HG03045 (cell line): ENCODE measurements around the gene SLC1A7.

ENCODE experiments used
- ATAC-seq: cut with Tn5 transposase; IDR thresholded peaks from one replicate; pipeline ENCODE4 v1.9.1; 2021; ENCODE audit warnings: mild to moderate bottlenecking, moderate library complexity; ENCODE audit not compliant: unreplicated experiment

SLC1A7 gene

DNA sequence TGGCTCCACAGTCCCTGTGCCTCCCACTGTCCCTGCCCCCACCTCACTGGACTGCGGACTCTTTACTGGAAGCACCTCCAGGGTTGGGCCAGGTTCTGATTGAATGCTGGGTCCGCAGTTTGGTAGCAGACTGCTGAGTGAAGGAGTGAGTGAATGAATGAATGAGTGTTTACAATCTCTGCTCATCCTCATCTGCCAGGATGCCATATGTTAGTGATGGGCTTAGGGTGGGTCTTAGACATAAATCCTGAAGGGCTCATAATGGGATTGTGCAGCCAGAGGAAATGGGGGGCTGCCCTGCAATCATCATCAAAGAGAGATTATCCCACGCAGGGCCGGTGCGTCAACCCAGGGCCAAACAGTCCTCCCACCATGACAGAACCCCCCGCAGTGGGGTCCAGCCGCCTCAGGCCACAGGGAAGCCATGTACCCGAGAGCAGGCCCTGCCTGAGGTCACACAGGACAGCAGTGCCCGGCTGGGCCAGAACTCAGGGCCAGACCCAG, 26.1 kb downstream of the SLC1A7 start:
- no peak for ATAC-seq

- no peak for ATAC-seq
These were observed 26.8 kb downstream of the SLC1A7 start for GRCh38 chr1:53115403-53116306.

GRCh38 chr1:53114581-53115400, 27.6 kb downstream of the SLC1A7 start:
- no peak for ATAC-seq

- no peak for ATAC-seq
These were observed 28.3 kb downstream of the SLC1A7 start for GRCh38 chr1:53114090-53114489.

DNA sequence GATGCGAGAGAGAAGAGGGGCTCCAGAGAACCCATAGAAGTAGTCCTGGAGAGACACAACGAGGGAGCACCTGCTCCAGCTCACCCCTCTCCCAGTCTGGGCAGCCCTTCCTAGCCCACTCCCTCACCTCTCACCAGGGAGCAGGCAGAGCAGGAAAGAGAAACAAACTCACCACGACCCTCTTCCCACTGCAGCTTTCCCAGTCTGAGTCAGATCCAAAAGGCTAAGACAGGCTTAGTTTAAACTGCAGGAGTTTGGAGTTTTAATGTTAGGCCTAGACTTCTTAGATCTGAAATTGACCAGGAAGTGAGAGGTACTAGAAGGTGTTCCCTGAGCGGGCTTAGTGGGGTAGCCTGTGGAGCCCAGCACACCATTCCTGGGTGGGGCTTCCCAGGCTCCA, 29.6 kb downstream of the SLC1A7 start:
- ATAC-seq, result no peak

DNA sequence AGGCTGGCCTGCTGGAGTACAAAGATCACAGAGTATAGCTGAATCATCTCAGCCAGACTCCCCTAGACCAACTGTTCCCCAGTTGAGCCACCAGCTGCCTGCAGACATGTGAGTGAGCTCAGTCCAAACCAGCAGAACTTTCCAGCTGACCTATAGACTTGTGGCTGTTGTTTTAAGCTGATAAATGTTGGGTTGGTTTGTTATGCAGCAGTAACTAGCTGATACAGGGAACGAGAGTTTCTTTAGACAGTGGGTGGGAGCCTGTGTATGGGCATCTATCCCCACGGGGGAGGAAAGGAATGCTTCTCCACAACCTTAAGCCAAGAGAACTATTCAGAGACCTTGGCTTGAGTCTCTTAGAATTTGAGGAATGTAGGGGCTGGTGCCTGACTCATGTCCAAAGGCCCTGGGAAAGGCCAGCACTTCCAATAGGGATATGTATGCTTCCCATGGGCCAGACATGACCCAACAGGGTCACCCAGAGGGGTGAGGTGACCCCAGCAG, 30.1 kb downstream of the SLC1A7 start:
- no peak for ATAC-seq

GRCh38 chr1:53111693-53112092, 30.7 kb downstream of the SLC1A7 start:
- no peak for ATAC-seq

DNA sequence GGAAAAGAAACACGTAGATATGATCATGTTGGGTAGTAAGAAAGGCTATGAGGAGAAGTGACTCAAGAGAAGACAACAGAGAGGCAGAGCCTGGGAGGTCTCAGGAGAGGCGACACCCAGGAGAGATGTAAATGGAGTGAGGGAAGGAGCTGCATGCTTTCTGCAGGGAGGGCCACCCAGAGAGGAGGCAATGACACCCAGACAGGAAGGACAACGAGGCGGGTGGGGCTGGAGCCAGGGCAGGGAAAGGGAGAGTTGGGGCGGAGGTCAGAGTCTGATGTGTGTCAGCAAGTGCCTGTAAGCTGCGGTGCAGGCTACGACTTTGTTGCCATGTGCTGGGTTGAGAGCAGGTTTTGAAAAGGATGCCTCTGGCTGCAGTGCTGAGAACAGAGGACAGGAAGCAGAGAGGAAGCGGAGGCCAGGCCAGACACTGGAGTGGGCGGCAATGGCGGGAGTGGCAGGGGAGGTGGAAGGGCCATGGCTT, 31.3 kb downstream of the SLC1A7 start:
- no peak for ATAC-seq

DNA sequence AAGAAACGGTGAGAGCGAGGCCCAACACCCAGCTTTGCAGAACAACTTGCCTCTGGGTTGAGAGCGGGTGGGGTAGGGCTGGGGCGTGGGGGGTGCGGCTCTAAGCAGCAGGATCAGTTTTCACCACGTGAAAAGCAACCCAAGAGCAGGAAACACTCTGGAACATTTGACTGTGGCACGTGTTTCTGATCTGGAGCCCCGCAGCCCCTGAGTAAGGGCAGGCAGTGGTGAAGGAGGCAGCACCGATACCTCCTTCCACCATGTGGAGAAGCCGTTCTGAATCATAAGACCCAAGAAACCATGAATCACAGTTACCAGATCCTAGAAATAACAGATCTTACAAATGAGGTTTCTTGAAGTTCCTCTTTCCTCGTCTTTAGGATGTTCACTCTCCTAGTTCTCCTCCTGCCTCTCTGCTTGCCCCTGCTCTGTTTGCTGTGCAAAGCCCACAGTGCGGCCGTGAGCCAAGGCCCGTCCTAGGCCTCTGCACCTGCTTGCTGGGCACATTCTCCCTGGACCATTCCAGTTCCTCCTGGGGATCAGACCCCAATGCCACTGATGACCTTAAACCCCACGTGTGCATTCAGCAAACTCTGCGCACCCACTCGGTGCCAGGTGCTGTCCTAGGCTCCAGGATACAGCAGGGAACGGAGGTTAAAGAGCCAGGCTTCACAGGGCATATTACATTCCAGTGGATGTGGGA, 31.9 kb downstream of the SLC1A7 start:
- no peak for ATAC-seq

- no peak for ATAC-seq
These were observed 33.5 kb downstream of the SLC1A7 start for GRCh38 chr1:53108646-53109580.

- ATAC-seq, result no peak
These were observed 34.7 kb downstream of the SLC1A7 start for GRCh38 chr1:53107570-53108322.

DNA sequence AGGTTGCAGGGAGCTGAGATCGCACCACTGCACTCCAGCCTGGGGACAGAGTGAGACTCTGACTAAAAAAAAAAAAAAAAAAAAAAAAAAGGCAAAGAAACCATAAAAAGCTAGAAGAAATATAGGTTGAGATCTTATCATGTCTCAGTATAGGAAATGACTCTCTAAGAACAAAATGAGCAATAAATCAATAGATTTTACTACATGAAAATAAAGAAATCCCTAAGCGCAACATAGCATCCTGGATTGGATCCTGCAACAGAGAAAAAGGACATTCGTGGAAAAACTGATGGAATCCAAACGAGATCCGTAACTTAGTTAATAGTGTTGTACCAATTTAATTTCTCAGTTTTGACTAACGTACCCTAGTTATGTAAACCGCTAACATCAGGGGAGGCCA, 35.3 kb downstream of the SLC1A7 start:
- no peak for ATAC-seq

GRCh38 chr1:53104289-53104913, 38.0 kb downstream of the SLC1A7 start:
- no peak for ATAC-seq

- ATAC-seq, result no peak
These were observed 47.9 kb downstream of the SLC1A7 start for GRCh38 chr1:53094533-53094919.

GRCh38 chr1:53093778-53094532, 48.5 kb downstream of the SLC1A7 start:
- ATAC-seq, result no peak

GRCh38 chr1:53093451-53093754, 49.0 kb downstream of the SLC1A7 start:
- no peak for ATAC-seq

- no peak for ATAC-seq
These were observed 49.6 kb downstream of the SLC1A7 start for GRCh38 chr1:53092659-53093450.
